D341Med (cell line): Measurements from ENCODE around the gene RER1.
A peak's percentile ranks its signal among the peaks of the same experiment; 100 is the strongest.

Experiments
- DNase-seq: peaks from one replicate; pipeline ENCODE4 v3.0.0; 2012; ENCODE audit warnings: low spot score

RER1 gene, protein sequence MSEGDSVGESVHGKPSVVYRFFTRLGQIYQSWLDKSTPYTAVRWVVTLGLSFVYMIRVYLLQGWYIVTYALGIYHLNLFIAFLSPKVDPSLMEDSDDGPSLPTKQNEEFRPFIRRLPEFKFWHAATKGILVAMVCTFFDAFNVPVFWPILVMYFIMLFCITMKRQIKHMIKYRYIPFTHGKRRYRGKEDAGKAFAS

DNA sequence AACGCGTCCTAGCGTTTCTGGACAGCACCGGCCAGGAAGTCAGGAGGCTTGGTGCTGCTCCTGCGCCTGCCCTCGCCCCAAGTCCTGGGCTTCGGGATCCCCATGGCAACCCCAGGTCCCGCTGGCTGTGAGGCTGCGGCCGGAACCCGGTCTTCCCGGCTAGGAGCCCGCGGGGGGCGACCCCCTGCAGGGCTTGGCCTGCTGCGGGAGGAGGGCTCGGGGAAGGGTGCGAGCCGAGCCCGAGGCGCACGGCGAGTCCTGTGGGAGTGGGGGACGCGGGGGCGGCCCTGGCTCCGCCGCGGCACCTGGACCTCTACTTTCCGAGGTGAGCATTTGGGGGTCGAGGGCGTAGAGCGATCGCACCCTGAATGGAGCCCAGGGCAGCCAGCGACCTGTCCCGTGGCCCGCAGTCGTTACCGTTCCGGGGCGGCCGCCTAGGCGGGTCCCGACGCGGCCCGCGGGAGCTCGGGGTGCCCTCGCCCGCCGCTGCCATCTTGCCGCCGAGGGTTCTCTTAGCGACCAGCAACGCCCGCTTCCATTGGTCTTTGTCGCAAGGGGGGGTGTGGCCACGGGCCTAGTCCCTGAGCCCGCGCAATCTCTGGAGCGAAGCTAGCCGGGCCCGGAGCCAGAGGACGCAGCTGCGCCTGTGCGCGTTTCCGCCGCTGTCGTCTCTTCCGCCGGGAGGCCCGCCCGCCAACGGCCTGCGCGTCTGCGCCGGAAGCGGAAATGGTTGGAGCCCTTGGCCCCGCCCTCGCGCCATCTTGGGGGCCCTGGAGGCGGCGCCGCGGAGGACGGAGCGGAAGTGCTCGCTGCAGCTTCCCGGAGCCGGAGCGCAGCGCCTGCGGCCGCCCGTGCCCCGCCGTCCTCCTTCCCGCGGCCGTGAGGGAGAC, at the start of gene RER1, which contains the start of gene MORN1:
Gene RER1 (plus strand): TSS at position 801 of the 890 bp plus-strand sequence. CDS start 3,950 bp downstream, outside the sequence.
Gene MORN1 (minus strand): TSS at position 514 of the 890 bp plus-strand sequence. CDS start 21 bp downstream, at position 493.
- DNase-seq = peak; percentile 99

DNA sequence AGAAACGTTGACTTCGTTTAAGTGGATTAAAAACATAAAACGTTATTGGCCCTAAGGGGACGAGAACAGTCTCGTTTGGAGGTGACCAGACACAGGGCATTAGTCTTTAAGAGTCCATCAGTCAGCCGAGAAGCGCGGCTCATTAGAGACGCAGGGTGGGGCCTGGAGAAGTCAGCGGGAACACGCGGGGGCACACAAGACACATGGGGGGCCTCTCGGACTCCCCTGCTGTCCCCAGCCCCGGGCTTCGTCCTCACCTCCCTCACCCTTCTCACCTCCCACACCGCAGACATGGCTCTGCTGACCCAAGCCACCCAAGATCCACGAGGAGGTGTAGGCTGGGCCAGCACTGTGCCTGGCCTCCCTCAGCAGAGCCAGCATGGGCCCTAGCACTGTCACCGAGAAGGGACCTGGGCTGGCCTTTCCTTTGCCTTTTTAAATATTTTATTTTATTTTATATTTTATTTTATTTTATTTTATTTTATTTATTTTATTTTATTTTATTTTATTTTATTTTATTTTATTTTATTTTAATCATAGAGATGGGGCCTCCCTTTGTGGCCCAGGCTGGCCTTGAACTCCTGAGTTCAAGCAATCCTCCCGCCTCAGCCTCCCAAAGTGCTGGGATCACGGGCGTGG, 49.1 kb upstream of the RER1 start:
- DNase-seq = no peak

DNA sequence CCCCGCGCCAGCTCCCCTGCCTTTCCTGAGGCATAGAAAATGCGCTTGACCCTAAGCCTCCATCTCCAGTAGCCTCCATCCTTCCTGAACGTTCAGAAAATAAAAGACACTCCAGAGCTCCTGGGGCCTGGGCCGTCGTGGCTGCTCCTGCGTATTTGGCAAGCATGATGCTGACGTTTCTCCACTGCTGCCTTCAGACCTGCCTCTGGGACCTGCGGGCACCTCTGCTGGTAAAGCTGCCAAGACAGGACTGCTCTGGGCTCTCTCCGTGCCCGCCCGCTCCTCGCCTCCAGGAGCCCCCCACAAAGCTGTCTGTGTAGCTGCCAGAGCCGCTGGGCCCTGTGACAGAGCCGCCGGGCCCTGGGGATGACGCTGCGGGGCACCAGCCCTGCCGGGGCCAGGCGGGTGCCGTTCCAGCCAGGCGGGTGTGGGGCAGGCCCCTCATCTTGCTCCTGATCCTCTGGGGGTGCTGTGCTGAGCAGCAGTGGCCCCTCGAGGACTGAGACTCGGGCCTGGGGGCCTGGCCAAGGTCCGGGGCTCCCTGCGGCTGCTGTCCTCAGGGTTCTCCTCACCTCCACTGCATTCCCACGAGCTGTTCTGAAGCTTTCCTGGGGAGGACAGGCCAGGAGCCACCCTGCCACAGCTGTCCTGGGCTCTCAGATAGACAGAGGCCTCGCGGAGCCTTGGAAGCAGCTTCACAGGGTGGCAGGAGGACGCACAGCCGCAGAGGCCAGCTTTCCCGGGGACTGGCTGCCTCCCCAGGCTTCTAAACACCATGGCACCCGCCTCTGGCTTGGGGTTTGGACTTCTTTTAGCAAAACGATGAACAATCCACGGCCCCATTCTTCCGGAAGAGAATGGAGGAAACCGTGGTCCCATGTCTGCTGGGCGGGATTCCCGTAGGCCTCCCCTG, 48.4 kb upstream of the RER1 start:
- DNase-seq = no peak

DNA sequence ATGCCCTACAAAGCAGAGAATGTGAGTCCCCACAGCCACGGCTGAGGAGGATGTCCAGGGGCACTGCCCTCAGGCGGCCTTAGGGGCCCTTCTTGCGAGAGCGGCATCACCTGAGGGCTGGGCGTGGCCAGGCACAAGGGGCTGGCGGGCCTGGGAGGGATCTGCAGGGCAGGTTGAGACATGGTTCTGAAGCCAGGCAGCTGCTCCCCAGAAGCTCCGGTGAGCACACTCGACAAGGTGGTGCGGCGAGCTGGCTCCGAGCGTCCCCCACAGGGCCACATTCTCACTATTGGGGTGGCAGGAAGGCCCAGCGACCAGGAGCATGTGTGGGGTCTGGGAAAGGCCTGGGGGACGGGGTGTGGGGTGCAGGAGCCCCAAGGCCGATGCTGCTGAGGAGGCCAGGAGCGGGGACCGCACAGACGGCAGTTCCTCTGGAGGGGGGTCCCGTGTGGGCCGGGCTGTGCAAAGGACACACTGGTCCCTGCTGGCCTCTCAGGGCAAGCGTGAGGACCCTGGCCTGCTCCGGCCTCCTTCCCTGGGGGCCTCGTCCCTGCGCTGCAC, 47.4 kb upstream of the RER1 start:
- DNase-seq = no peak

DNA sequence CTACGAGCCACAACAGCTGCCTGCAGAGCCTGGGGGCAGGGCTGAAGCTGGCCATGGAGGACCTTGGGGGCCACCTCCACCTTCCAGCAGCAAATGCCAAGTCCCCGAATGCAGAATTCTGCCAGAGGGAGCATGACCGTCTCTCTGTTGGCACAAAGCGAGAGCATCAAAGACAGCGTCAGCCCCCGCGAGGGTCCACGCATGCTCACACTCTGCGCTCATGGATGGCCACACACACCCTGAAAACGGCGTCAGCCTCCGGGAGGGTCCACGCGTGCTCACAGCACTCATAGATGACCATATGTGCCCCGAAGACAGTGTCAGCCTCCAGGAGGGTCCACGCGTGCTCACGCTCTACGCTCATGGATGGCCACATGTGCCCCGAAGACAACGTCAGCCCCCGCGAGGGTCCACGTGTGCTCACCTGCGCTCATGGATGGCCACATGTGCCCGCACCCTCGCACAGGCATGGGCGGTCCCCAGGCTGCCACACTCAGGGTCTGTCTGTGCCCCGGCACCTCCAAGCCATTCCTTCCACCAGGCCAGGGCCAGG, 46.8 kb upstream of the RER1 start:
- no peak for DNase-seq

DNA sequence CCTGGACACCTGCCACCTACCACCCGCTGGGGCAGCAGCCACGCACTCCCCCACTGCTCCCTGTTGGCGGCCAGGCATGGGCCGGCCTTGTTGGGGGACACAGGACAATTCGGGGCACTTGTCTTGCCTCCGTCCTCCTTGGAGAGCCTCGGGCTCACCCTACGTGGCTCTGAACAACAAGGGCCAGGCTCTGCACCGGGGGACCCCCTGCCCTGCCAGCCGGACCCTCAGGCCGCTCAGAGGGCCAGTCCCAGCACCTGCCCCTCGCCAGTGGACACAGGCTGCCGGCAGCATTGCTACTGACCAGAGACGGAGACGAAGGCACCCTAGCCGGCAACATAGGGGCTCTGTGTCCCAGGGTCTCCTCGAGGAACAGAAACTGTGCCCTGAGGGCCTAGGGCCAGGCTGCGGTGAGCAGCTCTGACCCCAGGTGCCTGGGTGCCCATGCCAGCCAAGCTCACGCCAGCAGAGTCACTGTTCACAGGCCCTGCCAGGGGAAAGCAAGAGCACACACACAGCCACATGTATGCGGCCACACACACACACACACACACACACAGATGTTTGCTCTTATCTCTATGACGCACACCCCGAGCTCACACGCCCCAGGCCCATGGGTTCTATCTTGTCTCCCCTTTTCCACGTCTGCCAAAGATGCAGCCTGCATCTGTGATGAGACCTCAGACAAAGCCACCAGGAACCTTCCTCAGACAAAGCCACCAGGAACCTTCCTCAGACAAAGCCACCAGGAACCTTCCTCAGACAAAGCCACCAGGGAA, 46.2 kb upstream of the RER1 start:
- DNase-seq = no peak

DNA sequence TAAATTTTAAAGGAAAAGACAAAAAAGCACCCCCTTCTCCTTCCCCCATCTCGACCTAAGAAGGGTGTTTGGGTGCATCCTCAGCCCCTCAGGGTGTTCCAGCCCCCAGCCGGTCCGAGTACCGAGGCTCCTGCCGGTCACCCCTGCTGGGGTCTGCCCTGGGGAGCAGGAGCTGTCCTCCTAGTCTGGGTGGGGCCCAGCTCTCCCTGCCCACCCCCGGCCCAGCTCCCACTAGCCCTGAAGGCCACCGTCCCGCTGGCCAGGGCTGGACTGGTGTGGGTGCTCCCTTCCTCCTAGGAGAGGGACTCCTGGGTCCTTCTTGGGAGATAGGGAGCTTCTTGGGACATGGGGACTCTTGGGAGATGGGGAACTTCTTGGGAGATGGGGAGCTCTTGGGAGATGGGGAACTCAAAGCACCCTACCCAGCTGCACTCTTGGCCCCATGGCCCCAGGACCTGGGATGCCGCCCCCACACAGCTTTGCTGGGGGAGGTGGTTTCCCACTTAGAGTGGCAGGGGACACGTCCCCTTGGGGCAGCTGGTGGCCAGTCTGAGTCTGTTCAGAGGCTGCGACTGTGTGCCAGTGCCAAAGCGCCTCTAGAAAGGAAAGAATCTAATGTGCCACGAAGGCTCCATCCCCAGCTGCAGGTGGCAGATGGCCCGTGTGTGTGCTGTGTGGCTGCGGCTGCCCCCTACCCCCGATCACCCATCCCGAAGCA, 44.8 kb upstream of the RER1 start:
- no peak for DNase-seq

DNA sequence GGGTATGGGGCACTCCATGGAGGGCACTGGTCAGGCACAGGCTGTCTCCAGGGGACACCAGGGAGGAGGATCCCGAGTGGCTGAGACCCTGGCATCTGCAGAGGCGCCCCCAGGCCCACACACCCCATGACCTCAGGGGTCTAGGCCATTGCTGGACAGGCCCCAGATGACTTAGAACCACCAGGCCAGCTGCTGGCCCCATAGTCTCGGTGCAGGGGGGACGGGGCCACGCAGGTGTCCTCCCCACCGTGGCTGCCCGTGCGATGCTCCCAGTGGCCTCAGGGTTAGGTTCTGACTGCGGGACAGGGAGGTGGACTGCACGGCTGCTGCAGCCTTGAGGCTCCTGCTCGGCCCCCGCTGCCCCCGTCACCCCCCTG, 44.2 kb upstream of the RER1 start:
- no peak for DNase-seq

DNA sequence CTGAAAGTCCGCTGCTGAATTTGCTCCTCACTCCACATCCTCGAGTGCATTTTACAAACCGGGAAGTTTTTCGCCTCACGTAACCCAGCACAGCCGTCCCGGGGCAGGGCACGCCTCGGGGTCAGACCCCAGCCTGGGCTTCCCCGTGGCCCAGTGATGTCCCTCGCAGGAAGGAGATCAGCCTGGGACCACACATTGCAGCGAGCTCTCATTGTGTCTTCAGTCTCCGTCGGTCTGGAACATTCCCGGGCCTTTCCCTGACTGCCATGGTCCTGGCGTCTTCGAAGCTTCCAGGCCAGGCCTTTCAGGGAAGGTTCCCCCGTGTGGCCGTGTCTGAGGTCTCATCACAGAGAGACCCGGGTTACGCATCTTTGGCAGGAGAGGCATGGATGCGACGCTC, 43.7 kb upstream of the RER1 start:
- no peak for DNase-seq

DNA sequence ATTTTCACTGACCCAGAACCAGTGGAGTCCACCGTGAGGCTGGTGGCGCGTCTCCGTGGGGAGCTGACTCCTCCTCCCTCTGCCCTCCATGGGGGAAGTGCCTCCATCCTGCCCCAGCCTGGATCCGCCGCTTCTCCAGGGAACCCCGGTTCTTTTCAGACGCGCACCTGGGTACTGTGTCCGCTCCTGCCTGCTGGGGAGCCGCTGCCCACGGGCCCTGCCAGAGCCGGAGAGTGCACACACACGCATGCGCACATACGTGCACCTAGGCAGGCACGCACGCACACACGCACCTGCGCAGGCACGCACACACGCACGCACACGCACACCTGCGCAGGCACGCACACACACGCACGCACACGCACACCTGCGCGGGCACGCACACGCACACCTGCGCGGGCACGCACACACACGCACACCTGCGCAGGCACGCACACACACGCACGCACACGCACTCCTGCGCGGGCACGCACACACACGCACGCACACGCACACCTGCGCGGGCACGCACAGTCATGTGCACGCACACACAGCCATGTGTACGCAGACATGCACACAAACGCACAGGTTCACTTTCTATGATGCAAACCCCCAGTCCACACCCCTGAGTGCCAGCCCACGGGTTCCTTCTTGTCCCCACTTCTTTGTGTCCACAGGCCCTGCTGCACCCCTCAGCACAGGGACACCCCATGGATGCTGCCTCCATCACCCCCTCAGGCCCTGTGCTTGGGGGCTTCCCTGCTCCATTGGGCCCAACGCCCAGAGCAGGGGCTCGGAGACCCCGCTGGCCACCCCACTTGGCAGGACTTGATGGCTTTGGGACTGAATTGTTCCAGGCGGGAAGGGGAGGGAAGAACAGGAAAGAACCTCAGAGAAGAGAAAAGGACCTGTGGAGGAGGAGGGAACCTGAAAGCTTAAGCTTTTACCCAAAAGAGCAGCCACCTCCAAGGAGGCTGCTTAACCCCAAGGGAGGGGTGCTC, 43.0 kb upstream of the RER1 start:
- no peak for DNase-seq

DNA sequence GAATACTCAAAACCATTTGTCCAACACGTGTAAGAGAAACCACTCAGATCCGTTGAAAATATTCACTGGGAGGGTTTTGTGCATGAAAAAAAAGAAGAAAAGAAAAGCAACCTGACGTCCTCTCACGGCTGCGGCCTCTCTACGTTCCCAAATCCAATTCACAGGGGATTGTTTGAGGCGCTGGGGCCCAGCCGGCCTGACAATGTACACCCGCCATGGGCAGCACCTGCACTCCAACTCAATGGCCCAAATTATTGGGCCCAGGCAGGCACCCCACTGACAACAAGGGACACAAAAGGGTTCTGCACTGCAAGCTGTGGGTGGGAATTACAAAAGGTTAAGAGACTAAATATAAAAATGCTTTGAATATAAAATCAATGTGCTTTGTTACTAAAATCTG, 41.8 kb upstream of the RER1 start:
- no peak for DNase-seq

DNA sequence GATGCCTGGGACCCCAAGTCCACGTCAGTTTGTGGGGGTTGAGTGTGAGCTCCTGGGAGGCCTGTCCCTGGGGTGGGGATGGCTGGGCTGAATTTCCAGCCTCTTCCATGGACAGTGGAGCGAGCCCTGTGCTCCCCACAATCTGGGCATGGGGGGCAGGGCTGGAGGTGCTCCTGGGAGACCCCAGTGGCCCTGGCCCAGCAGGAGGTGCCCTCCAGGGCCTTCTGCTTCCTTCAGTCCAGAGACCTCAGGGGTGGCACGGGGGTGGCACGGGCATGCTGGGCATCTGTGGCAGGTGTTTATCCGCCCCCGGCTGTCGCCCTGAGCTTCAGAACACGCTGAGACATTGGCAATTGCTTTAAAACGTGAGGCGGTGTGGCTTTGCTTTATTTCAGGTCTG, 41.1 kb upstream of the RER1 start:
- DNase-seq = no peak

DNA sequence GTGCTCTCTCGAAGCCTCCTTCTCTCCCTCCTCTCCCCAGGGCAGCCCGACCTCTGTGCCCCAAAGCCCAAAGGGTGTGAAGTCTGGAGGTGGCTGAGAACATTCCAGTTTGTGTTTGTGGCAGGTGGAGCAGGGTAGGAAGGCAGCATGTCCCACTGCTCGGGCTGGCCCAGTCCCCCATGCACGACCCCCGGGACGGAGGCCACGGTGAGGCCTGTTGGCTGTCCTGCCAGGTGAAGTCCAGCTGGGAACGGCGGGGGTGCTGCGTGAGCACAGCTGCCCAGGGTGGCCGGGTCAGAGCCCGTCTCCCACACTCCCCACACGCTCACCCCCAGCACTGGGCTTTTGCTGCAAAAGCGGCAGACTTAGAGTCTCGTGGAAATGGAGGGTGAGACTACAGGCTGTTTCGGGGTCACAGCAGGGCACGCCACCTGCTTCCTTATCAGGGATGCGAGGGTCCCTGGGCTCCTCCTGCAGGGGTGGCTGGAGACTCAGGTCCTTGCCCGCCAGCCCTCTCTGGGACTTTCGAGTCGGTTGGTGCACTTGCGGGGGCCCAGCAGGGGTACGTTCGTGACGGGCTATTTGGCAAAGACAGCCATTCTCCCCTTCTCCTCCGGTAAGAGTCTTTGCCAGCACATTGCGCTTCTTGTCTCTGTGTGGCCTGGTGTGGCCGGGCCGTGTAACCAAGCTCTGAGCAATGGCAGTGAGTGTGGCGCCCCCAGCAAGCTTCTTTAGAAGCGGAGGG, 40.6 kb upstream of the RER1 start:
- DNase-seq = no peak

DNA sequence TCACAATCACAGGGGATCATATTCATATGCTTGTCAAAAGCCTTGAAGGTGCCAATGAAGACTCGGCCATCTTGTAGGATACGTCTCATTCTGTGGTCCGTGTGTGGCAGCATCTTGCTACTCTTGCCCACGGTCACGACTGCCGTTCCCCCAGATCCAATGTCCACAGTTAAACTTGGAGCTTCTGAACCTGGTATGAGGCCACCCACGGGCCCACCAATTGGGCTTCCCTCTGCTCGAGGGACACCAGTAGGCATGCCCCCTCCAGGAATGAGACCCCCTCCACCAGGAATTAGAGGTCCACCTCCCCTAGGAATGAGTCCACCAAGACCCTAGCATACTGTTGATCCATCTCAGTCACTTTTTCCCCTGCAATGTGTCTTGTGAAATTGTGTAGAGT, 39.9 kb upstream of the RER1 start:
- DNase-seq = no peak

DNA sequence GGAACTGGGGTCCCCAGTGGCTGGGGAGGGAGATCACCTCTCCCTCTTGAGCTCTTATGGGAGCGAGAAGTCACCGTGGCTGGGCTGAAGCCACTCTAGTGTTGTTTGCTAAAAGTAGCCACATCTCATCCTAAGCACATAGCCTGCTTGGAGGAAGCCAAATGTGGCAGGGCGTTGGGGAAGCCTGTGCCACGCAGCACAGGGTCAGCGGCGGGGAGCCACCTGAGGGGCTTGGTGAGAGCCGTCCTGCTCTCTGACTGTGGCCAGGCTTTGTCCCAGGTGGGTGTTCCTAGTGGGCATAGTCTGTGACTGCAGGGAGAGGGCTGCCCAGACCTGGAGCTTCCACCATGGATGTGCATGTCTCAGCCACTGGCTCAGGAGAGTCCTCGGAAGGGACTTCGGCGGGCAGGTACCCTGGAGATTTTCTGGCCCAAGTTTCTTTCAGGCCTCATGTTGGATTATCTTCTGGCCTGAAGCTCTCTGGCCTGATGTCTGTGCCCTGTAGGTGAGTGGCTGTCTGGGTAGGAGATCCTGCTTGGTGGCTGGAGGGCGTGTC, 39.2 kb upstream of the RER1 start:
- no peak for DNase-seq

DNA sequence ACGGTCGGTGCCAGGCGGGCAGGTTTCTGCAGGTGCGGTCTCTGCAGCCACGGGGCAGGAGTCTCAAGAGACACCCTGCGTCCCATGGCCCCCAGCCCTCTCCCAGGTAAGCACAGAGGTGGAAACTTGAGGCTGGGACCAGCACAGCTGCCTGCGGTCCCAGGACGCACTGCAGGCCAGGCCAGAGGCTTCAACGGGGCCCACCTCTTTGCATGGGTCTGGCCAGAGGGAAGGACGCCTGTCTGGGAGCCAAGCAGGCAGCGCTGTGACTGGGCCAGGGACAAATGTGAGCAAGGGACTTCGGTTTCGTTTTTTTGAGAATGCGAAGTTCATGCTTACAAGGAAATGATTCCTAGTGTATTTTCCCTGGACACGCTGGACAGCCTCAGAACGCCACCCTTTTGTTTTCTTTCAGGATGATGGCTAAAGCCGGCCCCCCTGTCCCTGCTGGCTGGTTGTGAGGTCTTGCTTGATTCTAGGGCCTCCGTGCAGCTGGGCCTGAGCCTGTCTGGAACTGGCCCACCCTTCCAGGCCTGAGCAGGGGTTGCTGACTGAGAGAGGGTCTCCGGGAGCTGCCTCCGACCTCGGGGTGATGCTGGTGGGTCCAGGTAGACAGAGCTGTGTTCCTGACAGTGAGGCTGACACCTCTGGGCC, 38.6 kb upstream of the RER1 start:
- DNase-seq = no peak
